MCF 10A (cell line): Measurements from ENCODE around the gene LHCGR. TPM values are rescaled to one million over a fixed set of nuclear protein-coding genes. Genes with fewer than 3 reads are reported as not detected.

Experiments used
- BruUV-seq: library from RNA; stranded (reverse); fragments of 400-500 nt; replicated peaks from 2 replicates; lab custom pipeline; 2021; lab: Mats Ljungman, UMichigan
- CTCF ChIA-PET: fragments of 300-600 bp; sonication (Branson Sonifier 250); formaldehyde crosslinking; extraction: SDS; loops from one replicate; lab custom pipeline; 2021; ENCODE audit warnings: antibody characterized with exemption, inconsistent platforms; lab: Yijun Ruan, JAX
- POLR2A ChIA-PET: fragments of 300-600, 350-650 bp; sonication (Branson Sonifier 250); formaldehyde crosslinking; extraction: SDS; loops from one replicate; lab custom pipeline; 2020; ENCODE audit warnings: antibody characterized with exemption, inconsistent platforms; lab: Yijun Ruan, JAX
- DNase-seq: peaks from one replicate; pipeline ENCODE4 v3.0.0-alpha.2; 2018; ENCODE audit not compliant: unreplicated experiment
- H3K27ac Mint-ChIP-seq: one replicate; pipeline ENCODE4 v1.8.0; 2022; ENCODE audit warnings: mild to moderate bottlenecking, low read depth, mixed read lengths; ENCODE audit not compliant: unreplicated experiment
- H3K27me3 Mint-ChIP-seq: one replicate; pipeline ENCODE4 v1.8.0; 2022; ENCODE audit warnings: mixed read lengths; ENCODE audit not compliant: insufficient read depth, unreplicated experiment
- H3K36me3 Mint-ChIP-seq: one replicate; pipeline ENCODE4 v1.8.0; 2022; ENCODE audit warnings: mild to moderate bottlenecking, moderate library complexity, mixed read lengths; ENCODE audit not compliant: insufficient read depth, unreplicated experiment
- H3K4me1 Mint-ChIP-seq: one replicate; pipeline ENCODE4 v1.8.0; 2022; ENCODE audit warnings: mixed read lengths; ENCODE audit not compliant: insufficient read depth, unreplicated experiment
- H3K4me3 Mint-ChIP-seq: one replicate; pipeline ENCODE4 v1.8.0; 2022; ENCODE audit warnings: mild to moderate bottlenecking, moderate library complexity, mixed read lengths; ENCODE audit not compliant: unreplicated experiment
- H3K9me3 Mint-ChIP-seq: one replicate; pipeline ENCODE4 v1.8.0; 2022; ENCODE audit warnings: mixed read lengths; ENCODE audit not compliant: unreplicated experiment
- intact Hi-C: fragments of 100-400 bp; cut with micrococcal nuclease; formaldehyde crosslinking; loops from 2 replicates; pipeline ENCODE4 v1.14.1; 2022
- total RNA-seq: library from RNA; stranded (reverse); gene quantifications from 2 replicates; pipeline ENCODE4 v1.2.3, GENCODE V29; 2022
- TF ChIP-seq, protein P1 (sequence below): fragments of 200-600 bp; IDR thresholded peaks from one replicate; pipeline ENCODE4 v1.8.0; 2022; ENCODE audit warnings: antibody characterized with exemption, mild to moderate bottlenecking; ENCODE audit not compliant: unreplicated experiment

Gene LHCGR
- total RNA-seq, 1 experiment from 2014 or later, result not detected

DNA sequence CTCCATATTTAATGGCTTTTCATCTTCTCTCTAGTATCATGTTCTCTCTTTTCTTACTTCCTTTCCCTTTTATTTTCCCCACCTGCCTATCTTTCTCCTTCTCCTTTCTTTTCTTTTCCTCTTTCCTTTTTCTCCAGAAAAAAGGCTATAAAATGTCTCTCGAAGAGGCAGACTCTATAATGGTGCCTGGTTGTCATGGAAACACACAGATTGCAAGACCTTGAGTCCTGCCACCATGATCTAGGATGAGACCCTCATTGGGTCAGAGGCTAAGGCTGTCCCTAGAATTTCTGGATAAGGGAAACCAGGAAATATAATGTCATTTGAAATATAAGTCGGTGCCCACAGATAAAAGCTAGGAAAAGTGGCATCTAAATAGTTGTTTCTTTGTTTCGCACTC lies 36.5 kb upstream of the LHCGR start:
- no TSS peak for BruUV-seq
- DNase-seq, result no peak
- TF ChIP-seq, protein P1, sequence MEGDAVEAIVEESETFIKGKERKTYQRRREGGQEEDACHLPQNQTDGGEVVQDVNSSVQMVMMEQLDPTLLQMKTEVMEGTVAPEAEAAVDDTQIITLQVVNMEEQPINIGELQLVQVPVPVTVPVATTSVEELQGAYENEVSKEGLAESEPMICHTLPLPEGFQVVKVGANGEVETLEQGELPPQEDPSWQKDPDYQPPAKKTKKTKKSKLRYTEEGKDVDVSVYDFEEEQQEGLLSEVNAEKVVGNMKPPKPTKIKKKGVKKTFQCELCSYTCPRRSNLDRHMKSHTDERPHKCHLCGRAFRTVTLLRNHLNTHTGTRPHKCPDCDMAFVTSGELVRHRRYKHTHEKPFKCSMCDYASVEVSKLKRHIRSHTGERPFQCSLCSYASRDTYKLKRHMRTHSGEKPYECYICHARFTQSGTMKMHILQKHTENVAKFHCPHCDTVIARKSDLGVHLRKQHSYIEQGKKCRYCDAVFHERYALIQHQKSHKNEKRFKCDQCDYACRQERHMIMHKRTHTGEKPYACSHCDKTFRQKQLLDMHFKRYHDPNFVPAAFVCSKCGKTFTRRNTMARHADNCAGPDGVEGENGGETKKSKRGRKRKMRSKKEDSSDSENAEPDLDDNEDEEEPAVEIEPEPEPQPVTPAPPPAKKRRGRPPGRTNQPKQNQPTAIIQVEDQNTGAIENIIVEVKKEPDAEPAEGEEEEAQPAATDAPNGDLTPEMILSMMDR, result no peak
- H3K27me3 Mint-ChIP-seq, result no peaks in the 10 kb centered on the region
- no peak overlapping the region for H3K27ac Mint-ChIP-seq
- POLR2A ChIA-PET, result no interaction called here
- CTCF ChIA-PET, result interaction anchor here (0.6 kb wide), 1 partner anchor 42 kb away, joined by 4 read pairs; no protein-coding TSS in a partner anchor
- H3K9me3 Mint-ChIP-seq, result no peaks in the 10 kb centered on the region
- intact Hi-C loops, result no loop called here
- H3K4me3 Mint-ChIP-seq, result no peak overlapping the region
- H3K4me1 Mint-ChIP-seq, result peaks cover 5% of the 10 kb centered on the region
- no peaks in the 10 kb centered on the region for H3K36me3 Mint-ChIP-seq

DNA sequence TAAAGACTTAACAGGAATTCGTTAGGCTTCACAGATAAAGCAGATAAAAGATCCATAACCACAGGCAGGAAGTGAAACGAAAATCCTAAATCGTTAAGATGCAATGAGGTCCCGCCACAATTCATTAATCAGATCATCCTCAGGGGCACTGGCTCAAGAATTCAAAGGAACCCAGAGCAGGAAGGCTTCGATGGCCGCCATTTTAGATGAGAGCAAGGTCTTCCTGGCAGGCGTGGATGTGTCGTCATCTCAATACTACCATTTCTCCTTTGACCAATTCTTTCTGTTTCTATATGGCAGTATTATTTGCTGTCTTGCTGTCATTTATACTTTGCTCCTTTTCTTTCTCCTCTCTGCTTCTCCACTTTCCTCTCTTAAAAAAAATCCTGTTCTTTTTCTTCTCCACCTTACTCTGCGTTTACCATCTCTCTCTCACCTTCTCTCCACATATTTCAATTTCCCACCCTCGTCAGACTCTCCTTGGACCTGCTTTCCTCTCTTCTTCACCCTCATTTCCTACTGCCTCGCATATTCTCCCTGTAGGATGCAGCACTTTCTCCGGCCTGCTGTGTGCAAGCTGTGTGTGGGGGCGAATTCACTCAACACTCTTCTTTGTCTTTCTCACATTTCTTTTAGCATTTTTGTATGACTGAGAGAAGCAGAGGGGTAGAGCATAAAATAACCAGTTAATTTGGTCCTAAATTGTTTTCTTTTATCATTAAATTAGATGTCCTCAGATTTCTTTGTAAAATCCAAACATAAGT lies 35.1 kb upstream of the LHCGR start:
- TF ChIP-seq, protein P1, result no peak
- ChIA-PET CTCF (no interaction called here), POLR2A (no interaction called here)
- no peak for DNase-seq
- no peaks in the 10 kb centered on the region for H3K36me3 Mint-ChIP-seq
- no peaks in the 10 kb centered on the region for H3K9me3 Mint-ChIP-seq
- peaks cover 3% of the 10 kb centered on the region for H3K4me1 Mint-ChIP-seq
- no peaks in the 10 kb centered on the region for H3K27me3 Mint-ChIP-seq
- no TSS peak for BruUV-seq
- no peak overlapping the region for H3K27ac Mint-ChIP-seq
- intact Hi-C loops, result no loop called here
- no peak overlapping the region for H3K4me3 Mint-ChIP-seq

DNA sequence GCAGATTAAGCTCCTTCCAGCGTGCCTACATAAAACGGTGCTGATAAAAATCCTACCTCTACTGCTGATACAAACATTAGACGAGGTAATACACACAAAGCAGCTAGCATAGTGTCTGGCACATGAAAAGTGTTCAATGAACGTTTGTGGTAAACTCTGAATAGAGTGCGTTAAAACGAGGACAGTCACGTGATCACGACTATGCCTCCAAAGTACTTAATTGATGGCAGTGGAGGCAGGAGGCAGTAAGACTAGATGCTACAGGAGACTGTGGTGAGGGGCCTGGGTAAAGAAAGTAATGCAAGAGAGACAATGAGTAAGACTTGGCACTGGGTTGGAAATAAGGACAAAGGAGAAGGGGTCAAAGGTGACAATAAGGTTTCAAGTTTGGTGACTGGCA lies 32.1 kb upstream of the LHCGR start:
- POLR2A ChIA-PET, result no interaction called here
- intact Hi-C loops, result no loop called here
- Mint-ChIP-seq H3K27me3 (no peaks in the 10 kb centered on the region), H3K4me1 (no peaks in the 10 kb centered on the region), H3K27ac (no peak overlapping the region), H3K36me3 (no peaks in the 10 kb centered on the region), H3K4me3 (no peak overlapping the region), H3K9me3 (no peaks in the 10 kb centered on the region)
- no peak for DNase-seq
- no TSS peak for BruUV-seq
- CTCF ChIA-PET, result no interaction called here
- TF ChIP-seq, protein P1, result no peak

DNA sequence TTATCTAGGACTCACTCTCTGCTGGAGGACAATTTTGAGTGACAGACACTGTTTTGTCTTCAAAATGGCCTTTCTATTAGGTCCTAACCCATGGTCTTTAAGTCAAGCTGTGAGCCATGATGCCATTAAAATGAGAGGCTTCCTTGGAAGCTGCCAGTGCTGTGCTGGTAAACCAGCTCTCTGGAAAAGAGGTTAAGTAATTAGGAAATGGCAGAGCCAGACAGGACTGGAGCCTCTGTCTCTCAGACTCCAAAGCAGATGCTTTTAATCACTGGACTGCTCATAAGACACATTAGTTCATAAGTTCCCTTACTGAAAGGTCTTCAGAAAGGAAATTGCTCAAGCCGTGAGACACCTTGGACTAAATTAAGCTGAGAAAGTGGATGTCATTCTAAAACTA lies 25.8 kb upstream of the LHCGR start:
- CTCF ChIA-PET, result interaction anchor here (0.6 to 0.7 kb wide), 2 partner anchors 97 to 171 kb away, joined by 3 read pairs; no protein-coding TSS in a partner anchor

More for the DNA sequence above, 25.8 kb upstream of the LHCGR start:
- no peak overlapping the region for H3K27ac Mint-ChIP-seq
- H3K4me3 Mint-ChIP-seq, result no peak overlapping the region
- H3K9me3 Mint-ChIP-seq, result no peaks in the 10 kb centered on the region
- no peaks in the 10 kb centered on the region for H3K36me3 Mint-ChIP-seq
- H3K27me3 Mint-ChIP-seq, result no peaks in the 10 kb centered on the region
- TF ChIP-seq, protein P1, result no peak
- POLR2A ChIA-PET, result no interaction called here
- intact Hi-C loops, result no loop called here
- DNase-seq, result no peak
- H3K4me1 Mint-ChIP-seq, result no peaks in the 10 kb centered on the region
- no TSS peak for BruUV-seq
